Kidney capillary endothelial cell (primary cell): ENCODE data around the gene CCDC102B.

Experiments used
- DNase-seq: peaks from one replicate; pipeline ENCODE4 v3.0.0-alpha.2; 2018; ENCODE audit warnings: low spot score

CCDC102B gene

DNA sequence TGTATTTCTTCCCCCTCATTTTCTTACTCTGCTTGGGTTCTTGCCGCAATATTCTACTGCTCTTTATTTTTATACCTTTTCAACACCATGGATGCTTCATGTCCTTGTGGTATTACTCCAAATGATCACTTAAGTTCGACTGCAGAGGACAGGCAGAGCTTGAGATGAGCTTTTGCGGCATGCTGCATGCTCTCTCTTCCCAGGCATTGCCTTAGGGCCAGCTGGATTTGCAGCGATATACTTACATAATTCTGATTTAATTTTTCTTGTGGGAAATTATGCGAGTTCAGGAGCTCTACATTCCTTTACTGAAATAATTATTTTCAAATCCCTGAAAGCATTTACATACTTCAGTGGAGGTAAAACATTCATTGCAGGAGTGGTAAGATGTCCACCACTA is 288.1 kb downstream of the CCDC102B start:
- DNase-seq: no peak

DNA sequence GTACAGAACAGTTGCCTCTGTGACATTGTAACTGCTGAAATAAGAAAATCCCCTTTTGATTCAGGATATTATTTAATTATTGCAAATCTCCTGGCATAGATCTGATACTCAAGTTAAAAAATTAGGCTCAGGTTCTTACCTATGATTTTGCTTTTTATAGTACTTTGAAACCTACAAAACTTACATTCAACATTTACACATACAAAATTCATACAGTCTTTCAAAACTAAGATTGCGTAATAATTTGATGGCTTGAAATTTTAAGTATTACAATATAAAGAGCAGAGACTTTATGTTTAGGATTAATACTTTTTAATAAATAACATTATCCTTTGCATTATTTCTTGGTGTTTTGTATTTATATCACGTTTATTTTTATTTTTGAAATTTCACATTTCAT is 291.1 kb downstream of the CCDC102B start:
- DNase-seq: no peak

DNA sequence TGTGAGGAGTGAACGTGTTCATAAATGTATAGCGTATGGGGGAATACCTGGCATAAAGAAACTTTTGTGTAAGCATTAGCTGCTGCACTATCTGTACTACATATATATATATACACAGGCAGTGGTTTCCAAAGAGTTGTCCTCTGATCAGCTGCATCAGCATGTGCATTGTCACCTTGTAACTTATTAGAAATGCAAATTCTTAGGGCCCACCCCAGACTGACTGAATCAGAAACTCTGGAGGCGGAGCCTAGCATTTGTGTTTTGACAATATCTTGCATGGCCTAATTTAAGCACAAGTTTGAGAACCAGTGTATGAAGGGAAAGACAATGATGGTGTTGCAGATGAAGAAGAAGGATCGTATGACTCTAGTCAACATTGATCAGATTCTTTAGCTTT is 299.5 kb downstream of the CCDC102B start:
- DNase-seq: no peak

DNA sequence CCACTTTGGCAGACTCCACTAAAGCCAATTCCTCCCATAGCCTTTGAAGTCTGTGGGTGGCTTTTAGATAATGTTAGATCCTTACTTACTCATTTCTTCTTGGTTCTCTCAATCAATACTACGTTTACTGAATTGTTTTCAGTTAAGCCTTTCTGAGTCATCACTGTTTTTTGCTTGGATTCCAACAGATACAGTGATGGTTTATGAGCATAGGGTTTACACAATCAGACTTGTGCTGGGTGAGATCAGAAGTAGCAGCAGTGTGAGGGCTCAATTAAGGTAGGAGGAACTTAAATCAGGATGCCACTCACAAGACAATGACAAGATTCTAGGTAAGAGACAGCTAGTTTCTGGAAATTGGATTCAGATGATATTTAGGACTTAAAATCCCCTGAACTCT is 305.1 kb downstream of the CCDC102B start:
- DNase-seq: no peak
